ENCODE data around the gene PSMD8. TPM values are rescaled to one million over a fixed set of nuclear protein-coding genes. Genes with fewer than 3 reads are reported as not detected.
A peak's percentile ranks its signal among the peaks of the same experiment; 100 is the strongest.

Gene PSMD8
- total RNA-seq, 1 experiment from 2014 or later = 195 TPM

GRCh38 chr19:38360839-38361631, 13.3 kb upstream of the PSMD8 start:
- no peak overlapping the region for H2AFZ ChIP-seq (ENCODE audit: low read depth, low read length, poor library complexity, severe bottlenecking)
- no peaks in the 10 kb centered on the region for H3K9me3 ChIP-seq (ENCODE audit: control insufficient read depth in 1 of 2, insufficient read depth in 1 of 2, low read depth in 1 of 2, low read length in 2 of 2)
- POLR2A ChIA-PET = interaction anchor here (1.7 kb wide), 1 partner anchor 27 kb away, joined by 7 read pairs; the partner anchor contains the start of gene GGN
- no peak overlapping the region for H3K27ac ChIP-seq (ENCODE audit: low read depth, low read length)
- peak overlapping the region; percentile 55 to 68 for H3K4me3 ChIP-seq (replicated peaks in 1 of 2; ENCODE audit: low read depth in 1 of 2, low read length in 2 of 2)
- no peaks in the 10 kb centered on the region for H3K36me3 ChIP-seq (ENCODE audit: control insufficient read depth in 1 of 2, insufficient read depth in 2 of 2, low read length in 2 of 2)
- no peak for TF ChIP-seq YY1 (IDR thresholded peaks at IDR 0.05; ENCODE audit: extremely low read depth, insufficient replicate concordance, low read depth, low read length)
- TF ChIP-seq ELF1 (IDR thresholded peaks at IDR 0.05; ENCODE audit: borderline replicate concordance, low read depth) = no peak
- TF ChIP-seq CEBPB (IDR thresholded peaks at IDR 0.05; ENCODE audit: low read depth) = no peak
- no peak for TF ChIP-seq ZBTB33 (IDR thresholded peaks at IDR 0.05; ENCODE audit: extremely low read depth, insufficient replicate concordance, low read length)
- TF ChIP-seq POLR2AphosphoS5 (IDR thresholded peaks at IDR 0.05; ENCODE audit: low read depth, low read length) = no peak
- TF ChIP-seq ATF3 (IDR thresholded peaks at IDR 0.05) = no peak
- TF ChIP-seq SIN3A (IDR thresholded peaks at IDR 0.05; ENCODE audit: low read depth) = no peak
- TF ChIP-seq POLR2A (IDR thresholded peaks at IDR 0.05; ENCODE audit: borderline replicate concordance, extremely low read depth, insufficient read depth, insufficient read length) = no peak
- no peak for TF ChIP-seq SP1 (IDR thresholded peaks at IDR 0.05; ENCODE audit: low read depth)
- TF ChIP-seq RAD21 (IDR thresholded peaks at IDR 0.05; ENCODE audit: low read depth) = no peak
- no peak overlapping the region for H3K9ac ChIP-seq (ENCODE audit: low read length)
- peaks cover 11% of the 10 kb centered on the region; the same call in 1 of the 2 replicates for H3K27me3 ChIP-seq (ENCODE audit: insufficient read depth, low read length)
- no peaks in the 10 kb centered on the region for H4K20me1 ChIP-seq (ENCODE audit: insufficient read depth)
- H3K9me2 ChIP-seq (ENCODE audit: insufficient read depth) = no peaks in the 10 kb centered on the region
- peak overlapping the region; percentile 99 for H3K4me2 ChIP-seq (ENCODE audit: low read length)
- no TSS peak for BruUV-seq (replicated peaks)
- peaks cover 8 to 20% of the 10 kb centered on the region in 2 experiments; a peak in 3 of 4 replicates for H3K4me1 ChIP-seq (ENCODE audit: control insufficient read depth in 1 of 2, insufficient read depth in 2 of 2, low read length in 2 of 2)
- RAD21 ChIA-PET (ENCODE audit: low non-redundant PET in 1 of 2, low total read pairs in 2 of 2, uncharacterized antibody in 2 of 2, unreplicated experiment in 2 of 2) = no interaction called here
- 0 out of 2 replicates have a peak, but pooled peaks have one; percentile 0 for ATAC-seq
- DNase-seq (ENCODE audit: low read depth, low spot score) = no peak
- CTCF ChIA-PET = interaction anchor here (1.0 kb wide), 1 partner anchor 27 kb away, joined by 3 read pairs; the partner anchor contains the start of gene GGN
- intact Hi-C loops (cut with micrococcal nuclease) = no loop called here
- no peaks in the 10 kb centered on the region for H3K79me2 ChIP-seq (ENCODE audit: insufficient read depth, low read length)
